Neural crest cell (in vitro differentiated cells): ENCODE measurements around the gene CYCS. TPM values are rescaled to one million over a fixed set of nuclear protein-coding genes. Genes with fewer than 3 reads are reported as not detected.
"Not testable (repeated sequence)": the region's sequence is repeated elsewhere in the genome, so short reads cannot be mapped to it uniquely, and the experiment has no call there.

Experiments used
- DNase-seq: peaks from one replicate; pipeline ENCODE4 v3.0.0; 2021; ENCODE audit warnings: low read depth, mixed read lengths, low spot score
- H3K27ac Mint-ChIP-seq: one replicate; pipeline ENCODE4 v1.8.0; 2021; ENCODE audit warnings: mild to moderate bottlenecking, mixed read lengths; ENCODE audit not compliant: unreplicated experiment
- H3K27me3 Mint-ChIP-seq: 2 replicates; pipeline ENCODE4 v1.8.0; 2021; ENCODE audit warnings: low read depth, mild to moderate bottlenecking, mixed read lengths
- H3K36me3 Mint-ChIP-seq: 2 replicates; pipeline ENCODE4 v1.8.0; 2021; ENCODE audit warnings: low read depth, mild to moderate bottlenecking, mixed read lengths
- H3K4me1 Mint-ChIP-seq: 2 replicates; pipeline ENCODE4 v1.8.0; 2021; ENCODE audit warnings: mixed read lengths
- H3K4me3 Mint-ChIP-seq: one replicate; pipeline ENCODE4 v1.8.0; 2021; ENCODE audit warnings: mild to moderate bottlenecking, mixed read lengths
- H3K9me3 Mint-ChIP-seq: 2 replicates; pipeline ENCODE4 v1.8.0; 2021; ENCODE audit warnings: mixed read lengths
- CTCF ChIP-seq: fragments of 200-600 bp; sonication (generic); conservative IDR thresholded peaks from 2 replicates; pipeline ENCODE4 v1.5.0; 2021; ENCODE audit warnings: antibody characterized with exemption, mild to moderate bottlenecking
- total RNA-seq: library from RNA; stranded (reverse); gene quantifications from 2 replicates; pipeline ENCODE4 v1.2.1, GENCODE V29; 2021

CYCS gene
- total RNA-seq, 1 donor from 2014 or later: 113 TPM

GRCh38 chr7:25119102-25119501, 6.0 kb downstream of the CYCS start:
- no peak for TF ChIP-seq CTCF
- H3K4me1 Mint-ChIP-seq: peaks cover 12% of the 10 kb centered on the region

GRCh38 chr7:25118048-25118753, 6.9 kb downstream of the CYCS start:
- no peak overlapping the region for H3K4me3 Mint-ChIP-seq
- DNase-seq: no peak
- H3K4me1 Mint-ChIP-seq: peaks cover 4% of the 10 kb centered on the region
- no peaks in the 10 kb centered on the region for H3K9me3 Mint-ChIP-seq
- H3K27me3 Mint-ChIP-seq: no peaks in the 10 kb centered on the region
- no peak overlapping the region for H3K27ac Mint-ChIP-seq
- TF ChIP-seq CTCF: no peak
- H3K36me3 Mint-ChIP-seq: peaks cover 11% of the 10 kb centered on the region

More at GRCh38 chr7:25119102-25119501, 6.0 kb downstream of the CYCS start:
- Mint-ChIP-seq H3K27me3 (no peaks in the 10 kb centered on the region), H3K4me3 (no peak overlapping the region), H3K36me3 (peaks cover 15% of the 10 kb centered on the region), H3K27ac (no peak overlapping the region), H3K9me3 (no peaks in the 10 kb centered on the region)
- DNase-seq: no peak

- TF ChIP-seq CTCF: no peak
- Mint-ChIP-seq H3K27ac (no peak overlapping the region), H3K9me3 (no peaks in the 10 kb centered on the region), H3K4me1 (peaks cover 4% of the 10 kb centered on the region), H3K4me3 (no peak overlapping the region), H3K36me3 (peaks cover 11% of the 10 kb centered on the region), H3K27me3 (no peaks in the 10 kb centered on the region)
- DNase-seq: no peak
These were observed 7.6 kb downstream of the CYCS start for GRCh38 chr7:25117226-25118047.

GRCh38 chr7:25116621-25117020, 8.4 kb downstream of the CYCS start:
- H3K9me3 Mint-ChIP-seq: no peaks in the 10 kb centered on the region
- H3K27ac Mint-ChIP-seq: no peak overlapping the region
- peaks cover 5% of the 10 kb centered on the region for H3K36me3 Mint-ChIP-seq
- no peak for DNase-seq
- H3K4me1 Mint-ChIP-seq: no peaks in the 10 kb centered on the region
- no peaks in the 10 kb centered on the region for H3K27me3 Mint-ChIP-seq
- no peak for TF ChIP-seq CTCF
- H3K4me3 Mint-ChIP-seq: no peak overlapping the region

GRCh38 chr7:25110514-25110913, 14.5 kb downstream of the CYCS start:
- not testable (repeated sequence) for H3K27me3 Mint-ChIP-seq, H3K9me3 Mint-ChIP-seq, H3K4me3 Mint-ChIP-seq, H3K27ac Mint-ChIP-seq, DNase-seq, H3K4me1 Mint-ChIP-seq
- peaks cover 12% of the 10 kb centered on the region for H3K36me3 Mint-ChIP-seq

DNA sequence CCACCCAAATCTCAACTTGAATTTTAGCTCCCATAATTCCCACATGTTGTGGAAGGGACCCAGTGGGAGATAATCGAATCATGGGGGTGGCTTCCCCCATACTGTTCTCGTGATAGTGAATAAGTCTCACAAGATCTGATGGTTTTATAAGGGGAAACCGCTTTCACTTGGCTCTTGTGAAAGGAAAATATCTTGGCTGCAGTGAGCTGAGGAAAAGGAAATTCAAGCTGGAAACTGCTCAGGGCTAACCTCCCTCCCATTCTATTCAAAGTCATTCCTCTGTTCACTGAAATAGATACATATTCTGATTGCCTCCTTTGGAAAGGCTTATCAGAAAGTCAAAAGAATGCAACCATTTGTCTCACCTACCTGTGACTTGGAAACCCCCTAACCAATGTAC, 15.8 kb downstream of the CYCS start:
- no peaks in the 10 kb centered on the region for H3K27me3 Mint-ChIP-seq
- H3K27ac Mint-ChIP-seq: no peak overlapping the region
- no peak for DNase-seq
- H3K4me3 Mint-ChIP-seq: no peak overlapping the region
- peaks cover 4% of the 10 kb centered on the region for H3K9me3 Mint-ChIP-seq
- no peak for TF ChIP-seq CTCF
- no peaks in the 10 kb centered on the region for H3K4me1 Mint-ChIP-seq
- H3K36me3 Mint-ChIP-seq: peaks cover 12% of the 10 kb centered on the region
